MM.1S (cell line): ENCODE data around the gene AFF4.

Experiments used
- CTCF ChIP-seq: fragments of 300-600 bp; sonication (generic); IDR thresholded peaks from 2 replicates; pipeline ENCODE4 v1.5.1; 2016; ENCODE audit warnings: antibody characterized with exemption, low read length, mixed read lengths
- EZH2phosphoT487 ChIP-seq: fragments of 300-600 bp; sonication (generic); IDR thresholded peaks from 2 replicates; pipeline ENCODE4 v1.6.1; 2018; ENCODE audit warnings: antibody characterized with exemption, low read length

- TF ChIP-seq CTCF, result no peak
- no peak for TF ChIP-seq EZH2phosphoT487
Measured at GRCh38 chr5:132926437-132926836, 37.0 kb downstream of the AFF4 start.
